GM18951 (cell line): Measurements from ENCODE around the gene CD300A.
"Not testable (repeated sequence)": the region's sequence is repeated elsewhere in the genome, so short reads cannot be mapped to it uniquely, and the experiment has no call there.

Experiments used
- POLR2A ChIP-seq: IDR thresholded peaks from 4 replicates; pipeline ENCODE4 v1.6.1; 2011; ENCODE audit warnings: mild to moderate bottlenecking; ENCODE audit not compliant: insufficient read length, insufficient read depth; ENCODE audit errors: extremely low read depth
- in situ Hi-C: fragments of 300-500 bp; cut with MboI; formaldehyde crosslinking; loops from one replicate; pipeline ENCODE4 v1.12.0; 2022; ENCODE audit warnings: low sequenced_read_pairs, mixed read lengths, inconsistent platforms; ENCODE audit not compliant: unreplicated experiment

Gene CD300A

DNA sequence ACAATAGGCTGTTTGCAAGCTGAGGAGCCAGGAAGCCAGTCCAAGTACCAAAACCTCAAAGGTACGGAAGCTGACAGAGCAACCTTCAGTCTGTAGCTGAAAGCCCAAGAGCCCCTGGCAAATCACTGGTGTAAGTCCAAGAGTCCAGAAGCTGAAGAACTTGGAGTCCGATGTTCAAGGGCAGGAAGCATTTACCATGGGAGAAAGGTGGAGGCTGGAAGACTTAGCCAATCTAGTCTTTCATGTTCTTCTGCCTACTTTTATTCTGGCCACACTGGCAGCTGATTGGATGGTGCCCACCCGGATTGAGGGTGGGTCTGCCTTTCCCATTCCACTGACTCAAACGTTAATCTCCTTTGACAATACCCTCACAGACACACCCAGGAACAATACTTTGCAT lies 49.5 kb downstream of the CD300A start:
- no peak for TF ChIP-seq POLR2A
- in situ Hi-C loops = no loop called here

- TF ChIP-seq POLR2A = no peak
- in situ Hi-C loops = no loop called here
Observed at GRCh38 chr17:74516561-74517328, 50.3 kb downstream of the CD300A start.

DNA sequence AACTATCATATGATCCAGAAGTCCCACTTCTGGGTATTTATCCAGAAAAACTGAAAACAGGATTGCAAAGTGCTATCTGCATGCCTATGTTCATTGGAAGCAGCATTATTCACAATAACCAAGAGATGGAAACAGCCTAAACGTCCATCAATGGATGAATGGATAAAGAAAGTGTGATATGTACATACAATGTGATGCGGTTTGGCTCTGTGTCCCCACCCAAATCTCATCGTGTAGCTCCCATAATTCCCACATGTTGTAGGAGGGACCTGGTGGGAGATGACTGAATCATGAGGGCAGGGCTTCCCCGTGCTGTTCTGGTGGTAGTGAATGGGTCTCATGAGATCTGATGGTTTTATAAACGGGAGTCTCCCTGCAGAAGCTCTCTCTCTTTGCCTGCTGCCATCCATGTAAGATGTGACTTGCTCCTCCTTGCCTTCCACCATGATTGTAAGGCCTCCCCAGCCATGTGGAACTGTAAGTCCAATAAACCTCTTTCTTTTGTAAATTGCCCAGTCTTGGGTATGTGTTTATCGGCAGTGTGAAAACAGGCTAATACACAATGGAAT lies 52.1 kb downstream of the CD300A start:
- in situ Hi-C loops = not testable (repeated sequence)

GRCh38 chr17:74520016-74520434 lies 53.6 kb downstream of the CD300A start:
- in situ Hi-C loops = no loop called here
- no peak for TF ChIP-seq POLR2A

DNA sequence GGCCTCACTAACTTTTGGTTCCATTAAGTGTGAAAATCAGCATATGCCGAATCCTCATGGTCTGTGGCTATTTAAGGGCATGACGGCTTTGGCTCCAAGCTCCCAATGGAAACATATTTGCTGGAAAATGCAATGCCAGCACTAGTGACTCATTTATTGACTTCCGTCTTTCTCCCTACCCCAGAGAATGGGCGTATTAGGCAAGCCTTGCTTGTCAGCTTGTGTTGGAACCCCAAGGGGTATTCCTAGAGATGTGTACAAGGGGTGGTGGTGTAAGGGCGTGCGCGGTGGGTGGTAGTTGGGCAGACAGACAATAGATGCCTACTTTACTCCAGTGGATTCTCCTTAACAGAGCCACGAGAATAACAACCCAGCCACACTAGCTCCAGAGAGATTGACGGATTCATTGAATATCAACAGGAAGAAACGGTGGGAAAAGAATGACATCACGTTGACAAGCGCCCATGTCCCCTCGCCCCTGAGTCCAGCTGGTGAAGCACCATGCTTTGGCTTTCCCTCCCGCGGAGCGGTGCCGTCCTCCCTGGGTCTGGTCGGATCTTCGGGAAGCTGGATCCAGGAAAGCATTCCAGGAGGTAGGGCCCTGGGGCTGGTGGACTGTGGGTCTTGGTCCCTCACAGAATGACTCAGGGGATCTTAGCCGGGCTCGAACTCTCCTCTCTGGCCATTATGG lies 54.5 kb downstream of the CD300A start:
- no peak for TF ChIP-seq POLR2A

GRCh38 chr17:74521701-74522201 lies 55.3 kb downstream of the CD300A start:
- no peak for TF ChIP-seq POLR2A
- in situ Hi-C loops = no loop called here

More for the DNA sequence above, 54.5 kb downstream of the CD300A start:
- in situ Hi-C loops = no loop called here

- TF ChIP-seq POLR2A = no peak
- in situ Hi-C loops = no loop called here
Observed at GRCh38 chr17:74522381-74523105, 56.1 kb downstream of the CD300A start.

GRCh38 chr17:74523308-74523707 lies 56.9 kb downstream of the CD300A start:
- TF ChIP-seq POLR2A = no peak
- in situ Hi-C loops = no loop called here

- in situ Hi-C loops = no loop called here
- TF ChIP-seq POLR2A = no peak
Observed at GRCh38 chr17:74524653-74525464, 58.4 kb downstream of the CD300A start.

GRCh38 chr17:74525465-74525725 lies 59.0 kb downstream of the CD300A start:
- in situ Hi-C loops = no loop called here
- no peak for TF ChIP-seq POLR2A

- in situ Hi-C loops = no loop called here
- no peak for TF ChIP-seq POLR2A
Observed at GRCh38 chr17:74525781-74526288, 59.4 kb downstream of the CD300A start.

- in situ Hi-C loops = no loop called here
- no peak for TF ChIP-seq POLR2A
Observed at GRCh38 chr17:74526681-74527080, 60.2 kb downstream of the CD300A start.
